Thoracic aorta (tissue), 2 donors: ENCODE measurements around the gene SHCBP1. TPM values are rescaled to one million over a fixed set of nuclear protein-coding genes. Genes with fewer than 3 reads are reported as not detected.
A peak's percentile ranks its signal among the peaks of the same experiment; 100 is the strongest.
"Not testable (repeated sequence)": the region's sequence is repeated elsewhere in the genome, so short reads cannot be mapped to it uniquely, and the experiment has no call there.

Experiments used
- ATAC-seq: fragments of 150-250 bp; one replicate; pipeline ENCODE4 v1.8.0; 2017; ENCODE audit warnings: low read depth; ENCODE audit not compliant: insufficient number of reproducible peaks, low FRiP score
- DNase-seq: peaks from one replicate; pipeline ENCODE4 v3.0.0-alpha.2; 2020; ENCODE audit warnings: low spot score
- H3K27ac ChIP-seq, 2 donors: fragments of 200-600 bp; sonication (generic); 1 replicate in 1 of 2; 2 replicates in 1 of 2; pipeline ENCODE4 v1.5.1; 2016; ENCODE audit warnings: mild to moderate bottlenecking in 2 of 2, moderate library complexity in 2 of 2
- H3K27me3 ChIP-seq: fragments of 200-600 bp; sonication (generic); replicated peaks from 2 replicates; pipeline ENCODE4 v1.6.0; 2016; ENCODE audit warnings: mild to moderate bottlenecking; ENCODE audit not compliant: insufficient read depth
- H3K36me3 ChIP-seq: fragments of 200-600 bp; sonication (generic); one replicate; pipeline ENCODE4 v1.5.1; 2016
- H3K4me1 ChIP-seq, 2 donors: fragments of 200-600 bp; sonication (generic); 1 replicate in 1 of 2; 2 replicates in 1 of 2; pipeline versions ENCODE4 v1.5.1 to v1.6.0; 2016; ENCODE audit warnings: low read depth in 2 of 2, mild to moderate bottlenecking in 1 of 2; ENCODE audit not compliant: control insufficient read depth in 1 of 2
- H3K4me3 ChIP-seq: fragments of 200-600 bp; sonication (generic); 2 replicates; pipeline ENCODE4 v1.5.1; 2016; ENCODE audit warnings: mild to moderate bottlenecking
- H3K9me3 ChIP-seq: fragments of 200-600 bp; sonication (generic); 2 replicates; pipeline ENCODE4 v1.5.1; 2016
- CTCF ChIP-seq: fragments of 200-600 bp; sonication (generic); IDR thresholded peaks from one replicate; pipeline ENCODE4 v1.5.1; 2019; ENCODE audit warnings: antibody characterized with exemption
- total RNA-seq, 2 donors: library from RNA; depleted of rRNA; stranded (reverse); fragments of >200 nt; gene quantifications; one replicate each; pipeline versions ENCODE4 v1.1.0 to v1.2.3, GENCODE V29; 2016

The SHCBP1 gene
- total RNA-seq, 2 donors from 2014 or later, result 0.49 to 0.54 TPM

- ATAC-seq, H3K4me1 ChIP-seq, H3K27ac ChIP-seq, H3K36me3 ChIP-seq, DNase-seq, H3K27me3 ChIP-seq, H3K9me3 ChIP-seq: not testable (repeated sequence)
- peak; percentile 65 for TF ChIP-seq CTCF
- peak overlapping the region; percentile 27 for H3K4me3 ChIP-seq
These were observed 66.7 kb downstream of the SHCBP1 start for GRCh38 chr16:46554435-46554834.

GRCh38 chr16:46549477-46549876 is 71.7 kb downstream of the SHCBP1 start:
- TF ChIP-seq CTCF, result no peak
- no peaks in the 10 kb centered on the region for H3K36me3 ChIP-seq
- no peak overlapping the region for H3K4me3 ChIP-seq
- no peaks in the 10 kb centered on the region for H3K9me3 ChIP-seq
- H3K4me1 ChIP-seq, result no peaks in the 10 kb centered on the region
- H3K27ac ChIP-seq, result no peak overlapping the region
- ATAC-seq (no peak), DNase-seq (no peak)
- no peaks in the 10 kb centered on the region for H3K27me3 ChIP-seq

Other genes with a start within 250 kb of the SHCBP1 start
- 10 to 100 TPM; 32.9 to 69.9 TPM for gene VPS35, start 67.8 kb upstream of the SHCBP1 start, total RNA-seq
- 10 to 100 TPM in 1 of 2 donors, 1 to 10 TPM in 1; 2.0 to 14.8 TPM for gene ORC6, start 68.3 kb upstream of the SHCBP1 start, total RNA-seq
- 1 to 10 TPM in 1 of 2 donors, under 1 TPM in 1; 0.14 to 3.0 TPM for gene MYLK3, start 127.0 kb upstream of the SHCBP1 start, total RNA-seq
- 1 to 10 TPM; 6.9 to 8.8 TPM for gene C16orf87, start 209.8 kb upstream of the SHCBP1 start, total RNA-seq